IPS-18a (cell line): ENCODE data around the gene SLC46A1.

Source experiments
- H3K27ac ChIP-seq: one replicate; pipeline ENCODE4 v1.5.1; 2013; ENCODE audit warnings: low read length
- H3K27me3 ChIP-seq: one replicate; pipeline ENCODE4 v1.6.1; 2013; ENCODE audit warnings: mild to moderate bottlenecking, low read length; ENCODE audit not compliant: control insufficient read depth, insufficient read depth
- H3K36me3 ChIP-seq: one replicate; pipeline ENCODE4 v1.6.1; 2013; ENCODE audit warnings: low read depth, low read length; ENCODE audit not compliant: control insufficient read depth
- H3K4me1 ChIP-seq: one replicate; pipeline ENCODE4 v1.6.1; 2013; ENCODE audit warnings: low read depth, low read length; ENCODE audit not compliant: control insufficient read depth
- H3K4me3 ChIP-seq: one replicate; pipeline ENCODE4 v1.5.1; 2013; ENCODE audit warnings: low read length
- H3K9ac ChIP-seq: one replicate; pipeline ENCODE4 v1.6.1; 2013; ENCODE audit warnings: mild to moderate bottlenecking, low read length, moderate library complexity
- H3K9me3 ChIP-seq: one replicate; pipeline ENCODE4 v1.6.1; 2013; ENCODE audit warnings: low read depth, low read length; ENCODE audit not compliant: control insufficient read depth

SLC46A1 gene

GRCh38 chr17:28391401-28391800 lies 14.6 kb downstream of the SLC46A1 start:
- H3K27ac ChIP-seq, result no peak overlapping the region
- no peaks in the 10 kb centered on the region for H3K9me3 ChIP-seq
- H3K4me1 ChIP-seq, result no peaks in the 10 kb centered on the region
- no peak overlapping the region for H3K9ac ChIP-seq
- H3K27me3 ChIP-seq, result no peaks in the 10 kb centered on the region
- peaks cover 8% of the 10 kb centered on the region for H3K36me3 ChIP-seq
- no peak overlapping the region for H3K4me3 ChIP-seq

- H3K9me3 ChIP-seq, result no peaks in the 10 kb centered on the region
- H3K9ac ChIP-seq, result no peak overlapping the region
- H3K27me3 ChIP-seq, result peaks cover 4% of the 10 kb centered on the region
- H3K27ac ChIP-seq, result no peak overlapping the region
- no peak overlapping the region for H3K4me3 ChIP-seq
- peaks cover 8% of the 10 kb centered on the region for H3K36me3 ChIP-seq
- no peaks in the 10 kb centered on the region for H3K4me1 ChIP-seq
Observed at GRCh38 chr17:28390984-28391383, 15.0 kb downstream of the SLC46A1 start.

DNA sequence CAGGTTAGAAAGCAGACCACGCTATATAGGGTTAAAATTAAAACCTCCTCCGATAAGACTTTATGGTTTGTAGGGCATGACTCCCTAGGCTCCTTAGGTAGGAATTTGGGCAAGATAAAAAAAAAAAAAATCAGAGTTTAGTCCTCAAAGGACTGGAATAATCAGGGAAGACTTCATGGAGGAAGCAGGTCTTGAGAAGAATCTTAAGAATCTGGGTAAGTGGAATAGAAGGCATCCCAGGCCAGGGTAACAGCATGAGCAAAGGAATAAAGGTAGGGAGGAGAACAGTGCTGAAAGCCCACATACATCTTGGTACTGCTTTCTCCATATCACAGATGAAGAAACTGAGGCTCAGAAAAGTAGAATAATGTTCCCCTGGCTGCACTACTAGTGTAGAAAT lies 15.4 kb downstream of the SLC46A1 start:
- Histone ChIP-seq H3K9me3 (no peaks in the 10 kb centered on the region), H3K27me3 (peaks cover 8% of the 10 kb centered on the region), H3K27ac (no peak overlapping the region), H3K4me3 (no peak overlapping the region), H3K36me3 (peaks cover 8% of the 10 kb centered on the region), H3K9ac (no peak overlapping the region), H3K4me1 (no peaks in the 10 kb centered on the region)

- Histone ChIP-seq H3K4me3 (no peak overlapping the region), H3K27ac (no peak overlapping the region), H3K4me1 (no peaks in the 10 kb centered on the region), H3K9ac (no peak overlapping the region), H3K9me3 (no peaks in the 10 kb centered on the region), H3K36me3 (peaks cover 8% of the 10 kb centered on the region), H3K27me3 (peaks cover 12% of the 10 kb centered on the region)
Observed at GRCh38 chr17:28390141-28390540, 15.9 kb downstream of the SLC46A1 start.

- Histone ChIP-seq H3K9ac (no peak overlapping the region), H3K4me3 (no peak overlapping the region), H3K9me3 (no peaks in the 10 kb centered on the region), H3K4me1 (no peaks in the 10 kb centered on the region), H3K27me3 (peaks cover 32% of the 10 kb centered on the region), H3K27ac (no peak overlapping the region), H3K36me3 (peaks cover 8% of the 10 kb centered on the region)
Observed at GRCh38 chr17:28388106-28388505, 17.9 kb downstream of the SLC46A1 start.

DNA sequence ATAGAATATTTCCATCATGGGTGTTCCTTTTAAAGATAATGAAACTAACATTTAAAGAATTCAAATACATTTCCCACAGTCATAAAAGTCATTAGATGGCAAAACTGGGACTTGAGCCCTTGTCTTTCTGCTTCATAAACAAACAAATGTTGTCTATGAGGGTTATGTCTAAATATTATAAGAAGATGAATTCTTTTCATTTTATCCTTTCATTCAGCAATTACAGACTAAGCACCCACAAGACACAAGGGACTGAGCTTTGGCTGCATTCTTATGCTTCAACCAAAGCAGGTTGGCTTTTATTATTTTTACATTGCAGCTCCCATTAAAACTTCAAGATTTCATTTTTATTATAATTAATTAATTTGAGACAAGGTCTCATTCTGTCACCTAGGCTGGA lies 19.6 kb downstream of the SLC46A1 start:
- no peaks in the 10 kb centered on the region for H3K9me3 ChIP-seq
- H3K27ac ChIP-seq, result no peak overlapping the region
- H3K27me3 ChIP-seq, result peaks cover 48% of the 10 kb centered on the region
- peaks cover 8% of the 10 kb centered on the region for H3K36me3 ChIP-seq
- H3K9ac ChIP-seq, result no peak overlapping the region
- H3K4me3 ChIP-seq, result no peak overlapping the region
- no peaks in the 10 kb centered on the region for H3K4me1 ChIP-seq

GRCh38 chr17:28385406-28385805 lies 20.6 kb downstream of the SLC46A1 start:
- H3K9ac ChIP-seq, result no peak overlapping the region
- H3K36me3 ChIP-seq, result peaks cover 3% of the 10 kb centered on the region
- no peaks in the 10 kb centered on the region for H3K4me1 ChIP-seq
- no peak overlapping the region for H3K27ac ChIP-seq
- H3K4me3 ChIP-seq, result no peak overlapping the region
- no peaks in the 10 kb centered on the region for H3K9me3 ChIP-seq
- H3K27me3 ChIP-seq, result peaks cover 57% of the 10 kb centered on the region

DNA sequence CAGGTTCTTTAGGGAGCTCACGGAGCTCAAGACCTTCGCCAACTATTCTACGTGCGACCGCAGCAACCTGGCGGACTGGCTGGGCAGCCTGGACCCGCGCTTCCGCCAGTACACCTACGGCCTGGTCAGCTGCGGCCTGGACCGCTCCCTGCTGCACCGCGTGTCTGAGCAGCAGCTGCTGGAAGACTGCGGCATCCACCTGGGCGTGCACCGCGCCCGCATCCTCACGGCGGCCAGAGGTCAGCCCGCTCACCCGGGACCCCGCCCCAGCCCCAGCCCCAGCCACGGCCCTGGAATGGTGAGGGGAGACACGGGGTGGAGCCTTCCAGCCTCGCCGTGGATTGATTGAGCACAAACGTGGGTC lies 21.0 kb downstream of the SLC46A1 start:
- H3K4me3 ChIP-seq, result peak overlapping the region; percentile 80
- no peak overlapping the region for H3K27ac ChIP-seq
- peaks cover 61% of the 10 kb centered on the region for H3K27me3 ChIP-seq
- no peaks in the 10 kb centered on the region for H3K4me1 ChIP-seq
- H3K9me3 ChIP-seq, result no peaks in the 10 kb centered on the region
- peak overlapping the region; percentile 9 for H3K9ac ChIP-seq
- H3K36me3 ChIP-seq, result peaks cover 3% of the 10 kb centered on the region

DNA sequence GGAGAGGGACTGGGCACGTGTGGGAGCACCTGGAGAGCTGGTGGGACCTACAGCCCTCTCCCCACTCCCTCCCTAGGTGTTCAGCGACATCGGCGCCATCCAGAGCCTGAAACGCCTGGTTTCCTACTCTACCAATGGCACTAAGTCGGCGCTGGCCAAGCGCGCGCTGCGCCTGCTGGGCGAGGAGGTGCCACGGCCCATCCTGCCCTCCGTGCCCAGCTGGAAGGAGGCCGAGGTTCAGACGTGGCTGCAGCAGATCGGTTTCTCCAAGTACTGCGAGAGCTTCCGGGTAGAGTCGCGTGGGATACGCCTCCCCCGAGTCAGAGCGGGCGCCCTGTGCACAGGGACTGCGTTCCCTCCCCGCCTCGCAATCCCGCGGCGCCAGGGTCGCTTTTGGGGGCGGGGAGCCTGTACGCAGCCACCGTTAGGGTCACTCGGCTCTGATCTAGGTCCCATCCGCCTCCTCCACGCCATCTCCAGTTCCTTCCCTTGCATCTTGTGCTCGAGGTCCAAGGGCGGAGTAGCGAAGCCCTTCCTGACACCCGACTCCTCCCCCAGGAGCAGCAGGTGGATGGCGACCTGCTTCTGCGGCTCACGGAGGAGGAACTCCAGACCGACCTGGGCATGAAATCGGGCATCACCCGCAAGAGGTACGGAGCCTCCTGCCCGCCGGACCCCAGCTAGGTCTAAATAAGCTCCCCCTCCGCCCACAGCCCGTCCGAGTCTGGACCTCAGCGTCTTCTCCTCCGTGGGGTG lies 21.6 kb downstream of the SLC46A1 start:
- Histone ChIP-seq H3K27me3 (peaks cover 61% of the 10 kb centered on the region), H3K4me1 (no peaks in the 10 kb centered on the region), H3K9me3 (no peaks in the 10 kb centered on the region), H3K9ac (peak overlapping the region; percentile 9), H3K4me3 (peak overlapping the region; percentile 80), H3K27ac (no peak overlapping the region), H3K36me3 (peaks cover 3% of the 10 kb centered on the region)

GRCh38 chr17:28381141-28381825 lies 24.7 kb downstream of the SLC46A1 start:
- Histone ChIP-seq H3K27me3 (peaks cover 61% of the 10 kb centered on the region), H3K27ac (no peak overlapping the region), H3K4me3 (no peak overlapping the region)

GRCh38 chr17:28379814-28380801 lies 25.9 kb downstream of the SLC46A1 start:
- H3K27ac ChIP-seq, result no peak overlapping the region
- H3K9ac ChIP-seq, result no peak overlapping the region
- H3K36me3 ChIP-seq, result no peaks in the 10 kb centered on the region
- no peaks in the 10 kb centered on the region for H3K9me3 ChIP-seq
- no peak overlapping the region for H3K4me3 ChIP-seq
- H3K27me3 ChIP-seq, result peaks cover 49% of the 10 kb centered on the region
- H3K4me1 ChIP-seq, result no peaks in the 10 kb centered on the region

More at GRCh38 chr17:28381141-28381825, 24.7 kb downstream of the SLC46A1 start:
- no peaks in the 10 kb centered on the region for H3K9me3 ChIP-seq
- no peaks in the 10 kb centered on the region for H3K36me3 ChIP-seq
- H3K4me1 ChIP-seq, result no peaks in the 10 kb centered on the region
- no peak overlapping the region for H3K9ac ChIP-seq
